GM19395 (cell line): ENCODE data around the gene ARVCF.

ENCODE experiments used
- ATAC-seq: cut with Tn5 transposase; IDR thresholded peaks from one replicate; pipeline ENCODE4 v1.9.1; 2021; ENCODE audit warnings: mild to moderate bottlenecking, moderate library complexity; ENCODE audit not compliant: unreplicated experiment

ARVCF gene

GRCh38 chr22:20017622-20017958, 967 bp upstream of the ARVCF start:
- no peak for ATAC-seq

DNA sequence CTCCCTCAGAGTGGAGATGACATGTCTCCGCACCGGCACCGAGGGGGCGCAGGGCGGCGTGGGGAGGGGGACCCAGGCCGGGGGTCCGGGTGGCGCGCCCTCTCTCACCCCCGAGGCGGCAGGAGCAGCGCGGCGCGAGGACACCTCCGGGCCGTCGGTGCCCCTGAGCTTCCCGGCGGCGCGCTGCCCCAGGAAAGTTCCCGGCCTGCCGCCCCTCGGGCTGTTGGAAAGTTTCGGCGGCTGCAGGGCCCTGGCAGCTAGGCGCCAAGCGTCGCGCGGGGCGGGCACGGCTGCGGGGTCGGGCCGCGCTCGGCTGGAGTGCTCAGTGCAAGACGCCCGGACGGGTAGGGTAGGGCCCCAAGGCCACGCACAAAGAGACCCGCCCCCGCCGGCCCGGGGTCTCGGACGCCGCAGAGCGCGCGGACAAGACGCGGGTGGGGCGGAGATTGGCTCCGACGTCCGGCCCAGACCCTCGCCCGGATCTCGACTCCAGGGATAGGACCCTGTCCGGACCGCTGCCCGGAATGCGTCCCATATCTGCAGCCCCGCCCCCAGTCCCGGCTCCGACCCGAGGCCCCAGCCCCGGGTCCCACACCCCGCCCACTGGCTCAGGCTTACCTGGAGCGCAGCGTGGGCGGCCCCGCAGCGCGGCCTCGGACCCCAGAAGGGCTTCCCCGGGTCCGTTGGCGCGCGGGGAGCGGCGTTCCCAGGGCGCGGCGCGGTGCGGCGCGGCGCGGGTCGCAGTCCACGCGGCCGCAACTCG, 471 bp downstream of the ARVCF start:
- ATAC-seq, result no peak

- ATAC-seq, result no peak
Measured at GRCh38 chr22:20015187-20015625, 1.4 kb downstream of the ARVCF start.

DNA sequence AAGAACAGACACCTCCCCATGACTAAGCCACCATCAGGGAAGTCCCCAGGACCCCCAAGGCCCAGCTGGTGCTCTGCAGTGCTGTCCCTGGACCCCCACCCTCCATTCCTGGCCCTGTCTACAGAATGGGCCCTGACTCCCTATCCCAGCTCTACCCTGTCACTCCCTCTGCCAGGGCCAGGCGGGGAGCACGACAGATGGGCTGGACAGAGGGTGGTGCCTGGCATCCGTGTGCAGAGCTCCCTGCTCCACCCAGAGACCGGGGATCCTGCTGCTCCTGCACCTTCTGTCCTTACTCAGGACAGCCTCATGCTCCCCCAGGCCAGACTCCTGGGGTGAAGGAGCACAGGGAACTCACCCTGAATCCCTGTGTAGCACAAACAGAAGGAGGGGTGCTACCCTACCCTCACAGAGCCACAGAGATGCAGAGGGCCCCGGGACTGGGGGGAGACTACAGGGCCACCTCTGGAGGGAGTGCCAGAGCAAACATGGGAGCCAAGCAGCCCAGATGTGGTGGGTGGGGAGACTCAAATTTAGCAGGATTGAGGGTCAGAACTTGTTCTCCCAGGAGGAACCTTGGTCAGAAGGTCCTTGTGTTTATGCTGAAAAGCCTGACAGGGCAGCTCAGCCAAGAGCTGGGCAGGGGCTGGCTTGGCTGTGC, 2.0 kb downstream of the ARVCF start:
- ATAC-seq, result no peak

GRCh38 chr22:20013382-20013871, 3.2 kb downstream of the ARVCF start:
- no peak for ATAC-seq

GRCh38 chr22:20012741-20013331, 3.8 kb downstream of the ARVCF start:
- ATAC-seq, result no peak

DNA sequence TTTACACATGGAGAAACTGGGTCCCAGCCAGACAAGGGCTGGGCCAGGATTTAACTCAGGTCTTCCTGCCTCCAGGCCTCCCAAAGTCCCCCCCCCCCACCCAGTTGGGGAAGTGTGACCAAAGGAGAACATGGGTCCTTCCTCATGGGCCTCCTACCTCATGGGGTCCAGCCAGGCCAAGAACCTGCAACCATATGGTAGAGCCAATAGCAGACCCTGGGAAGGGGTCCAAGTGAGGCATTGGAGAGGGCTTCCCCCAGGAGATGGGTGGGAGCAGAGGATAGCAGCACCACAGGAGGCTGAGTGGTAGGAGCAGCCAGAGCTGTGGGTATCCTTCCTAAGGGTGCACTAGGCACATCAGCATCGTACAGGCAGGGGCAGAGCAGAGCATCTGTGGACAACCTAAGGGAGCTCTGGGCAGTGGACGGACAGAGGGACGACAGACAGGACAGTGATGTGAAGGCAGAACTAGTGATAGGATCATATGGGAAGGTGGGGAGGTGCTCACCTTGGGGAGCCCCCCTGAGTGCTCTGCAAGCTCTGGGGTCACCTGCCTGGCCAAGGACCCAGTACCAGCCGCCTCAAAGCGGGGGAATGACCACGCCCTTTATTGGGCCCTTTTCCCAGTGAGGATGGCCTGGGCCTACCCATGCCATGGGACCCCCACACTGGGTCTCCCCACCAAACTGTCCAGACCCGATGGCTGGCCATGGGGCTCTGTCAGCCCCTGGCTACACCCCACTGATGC, 4.5 kb downstream of the ARVCF start:
- no peak for ATAC-seq

GRCh38 chr22:20011123-20011992, 5.3 kb downstream of the ARVCF start:
- ATAC-seq, result no peak

- no peak for ATAC-seq
Measured at GRCh38 chr22:20010307-20011122, 6.1 kb downstream of the ARVCF start.

- no peak for ATAC-seq
Measured at GRCh38 chr22:20009582-20010306, 6.9 kb downstream of the ARVCF start.

DNA sequence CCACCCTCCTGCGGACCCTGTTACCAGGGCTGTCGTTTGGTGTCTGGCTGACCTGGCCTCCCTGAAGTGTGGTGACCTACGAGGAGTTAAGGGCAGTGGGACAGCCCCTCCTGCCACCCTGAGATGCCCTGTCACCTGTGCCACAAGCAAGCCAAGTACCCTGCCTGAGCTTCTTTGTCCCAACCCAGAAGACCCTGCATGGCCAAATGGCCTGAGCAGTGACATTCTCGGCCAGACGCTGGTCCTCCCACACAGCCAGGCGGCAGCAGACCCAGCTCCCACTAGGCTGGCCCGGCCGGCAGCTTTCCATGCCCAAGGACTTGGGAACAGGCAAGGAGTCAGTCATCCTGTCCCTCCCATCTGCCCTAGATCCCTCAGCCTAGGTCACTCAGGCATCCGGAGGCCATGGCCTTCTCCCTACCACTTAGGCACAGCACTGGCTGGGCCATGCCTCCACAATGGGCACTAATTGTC, 7.6 kb downstream of the ARVCF start:
- no peak for ATAC-seq

- ATAC-seq, result no peak
Measured at GRCh38 chr22:20008221-20008995, 8.2 kb downstream of the ARVCF start.

DNA sequence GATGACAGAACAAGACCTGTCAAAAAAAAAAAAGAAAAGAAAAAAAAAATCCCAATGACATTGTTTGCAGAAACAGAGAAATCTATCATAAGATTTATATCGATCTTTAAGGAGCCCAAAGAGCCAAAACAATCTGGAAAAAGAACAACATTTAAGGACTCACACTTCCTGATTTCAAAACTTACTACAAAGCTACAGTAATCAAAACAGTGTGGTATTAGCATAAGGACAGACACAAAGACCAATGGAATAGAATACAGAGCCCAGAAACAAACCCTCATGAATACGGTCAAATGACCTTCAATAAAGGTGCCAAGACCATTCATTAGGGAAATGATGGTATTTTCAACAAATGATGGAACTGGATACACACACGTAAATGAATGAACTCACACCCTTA, 12.2 kb downstream of the ARVCF start:
- ATAC-seq, result no peak

DNA sequence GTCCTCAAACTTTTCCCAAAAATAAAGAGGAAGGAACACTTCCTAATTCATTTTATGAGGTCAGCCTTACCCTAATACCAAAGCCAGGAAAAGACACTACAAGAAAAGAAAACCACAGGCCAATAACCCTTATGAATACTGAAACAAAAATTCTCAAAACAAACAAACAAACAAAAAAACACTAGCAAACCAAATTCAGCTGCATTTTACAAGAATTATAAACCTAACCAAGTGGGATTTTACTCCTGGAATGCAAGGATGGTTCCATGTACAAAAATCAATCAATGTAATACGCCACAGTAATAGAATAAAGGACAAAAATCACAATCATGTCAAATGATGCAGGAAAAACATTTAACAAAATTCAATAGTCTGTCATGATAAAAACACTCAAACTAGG, 13.3 kb downstream of the ARVCF start:
- ATAC-seq, result no peak

DNA sequence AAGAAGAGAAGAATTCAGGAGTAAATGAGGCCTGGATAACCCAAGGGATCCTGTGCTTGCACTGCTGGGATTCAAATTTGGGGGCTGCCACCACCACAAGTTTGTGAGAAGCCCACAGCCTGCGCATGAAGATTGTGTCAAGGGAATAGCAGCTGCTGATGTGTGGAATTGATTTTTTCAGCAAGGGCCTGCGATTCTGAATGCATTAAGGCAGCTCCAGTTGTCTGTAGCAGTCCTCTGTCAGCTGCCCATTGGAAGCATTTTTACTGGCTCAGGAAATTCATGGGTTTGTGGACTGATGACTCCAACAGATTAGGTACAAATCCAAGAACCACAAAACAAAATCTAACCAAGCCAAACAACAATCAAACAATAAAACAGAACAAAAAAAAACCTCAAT, 14.0 kb downstream of the ARVCF start:
- no peak for ATAC-seq

- no peak for ATAC-seq
Measured at GRCh38 chr22:20002128-20002527, 14.5 kb downstream of the ARVCF start.

- ATAC-seq, result no peak
Measured at GRCh38 chr22:20001082-20001638, 15.5 kb downstream of the ARVCF start.
